Neuron (in vitro differentiated cells): Measurements from ENCODE around the gene MICALL2.

ENCODE experiments used
- H2AFZ ChIP-seq: one replicate; pipeline ENCODE4 v1.6.1; 2013; ENCODE audit warnings: low read depth, mild to moderate bottlenecking, inconsistent platforms, low read length, moderate library complexity
- H3K27me3 ChIP-seq: one replicate; pipeline ENCODE4 v1.6.1; 2013; ENCODE audit warnings: low read length; ENCODE audit not compliant: insufficient read depth
- H3K36me3 ChIP-seq: one replicate; pipeline ENCODE4 v1.6.1; 2013; ENCODE audit warnings: low read length; ENCODE audit not compliant: insufficient read depth
- H3K4me1 ChIP-seq: one replicate; pipeline ENCODE4 v1.6.1; 2013; ENCODE audit warnings: low read length; ENCODE audit not compliant: insufficient read depth
- H3K4me3 ChIP-seq: 2 replicates; pipeline ENCODE4 v1.5.1; 2013; ENCODE audit warnings: mild to moderate bottlenecking, low read length, moderate library complexity
- H3K9me3 ChIP-seq: one replicate; pipeline ENCODE4 v1.6.1; 2013; ENCODE audit warnings: low read length

The MICALL2 gene

DNA sequence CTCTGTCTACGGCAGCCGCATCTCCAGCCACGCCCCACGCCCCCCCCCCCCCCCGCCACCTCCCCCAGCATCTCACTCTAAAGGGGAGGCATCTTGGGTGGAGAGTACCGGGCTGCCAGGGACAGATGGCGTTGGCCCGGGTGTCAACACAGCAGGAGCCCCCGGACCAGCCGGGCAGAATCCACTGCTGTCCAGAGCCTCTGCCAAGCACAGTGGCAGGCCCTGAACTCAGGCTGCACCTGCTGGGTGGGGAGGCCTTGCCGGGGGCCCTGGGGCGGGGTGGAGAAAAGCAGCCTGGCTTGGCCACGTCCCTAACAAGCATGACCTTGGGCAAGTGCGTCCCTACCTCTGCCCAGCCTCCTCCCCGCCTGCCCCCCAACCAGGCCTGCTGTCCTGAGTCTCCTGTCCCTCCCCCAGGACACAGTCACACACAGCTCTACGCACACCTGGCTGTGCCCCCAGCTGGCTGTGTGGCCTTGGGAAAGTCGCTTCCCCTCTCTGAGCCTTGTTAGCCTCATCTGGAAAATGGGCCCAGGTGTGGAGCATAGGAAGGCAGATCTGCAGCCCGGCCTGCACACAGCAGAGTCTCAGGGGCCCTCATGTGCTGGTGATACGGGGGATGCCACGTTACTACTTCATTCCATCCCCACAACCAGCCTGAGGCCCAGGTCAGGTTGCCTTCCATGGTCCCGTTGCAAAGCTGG is 45.2 kb downstream of the MICALL2 start:
- H3K27me3 ChIP-seq: peaks cover 18% of the 10 kb centered on the region
- no peaks in the 10 kb centered on the region for H3K36me3 ChIP-seq
- no peak overlapping the region for H3K4me3 ChIP-seq

DNA sequence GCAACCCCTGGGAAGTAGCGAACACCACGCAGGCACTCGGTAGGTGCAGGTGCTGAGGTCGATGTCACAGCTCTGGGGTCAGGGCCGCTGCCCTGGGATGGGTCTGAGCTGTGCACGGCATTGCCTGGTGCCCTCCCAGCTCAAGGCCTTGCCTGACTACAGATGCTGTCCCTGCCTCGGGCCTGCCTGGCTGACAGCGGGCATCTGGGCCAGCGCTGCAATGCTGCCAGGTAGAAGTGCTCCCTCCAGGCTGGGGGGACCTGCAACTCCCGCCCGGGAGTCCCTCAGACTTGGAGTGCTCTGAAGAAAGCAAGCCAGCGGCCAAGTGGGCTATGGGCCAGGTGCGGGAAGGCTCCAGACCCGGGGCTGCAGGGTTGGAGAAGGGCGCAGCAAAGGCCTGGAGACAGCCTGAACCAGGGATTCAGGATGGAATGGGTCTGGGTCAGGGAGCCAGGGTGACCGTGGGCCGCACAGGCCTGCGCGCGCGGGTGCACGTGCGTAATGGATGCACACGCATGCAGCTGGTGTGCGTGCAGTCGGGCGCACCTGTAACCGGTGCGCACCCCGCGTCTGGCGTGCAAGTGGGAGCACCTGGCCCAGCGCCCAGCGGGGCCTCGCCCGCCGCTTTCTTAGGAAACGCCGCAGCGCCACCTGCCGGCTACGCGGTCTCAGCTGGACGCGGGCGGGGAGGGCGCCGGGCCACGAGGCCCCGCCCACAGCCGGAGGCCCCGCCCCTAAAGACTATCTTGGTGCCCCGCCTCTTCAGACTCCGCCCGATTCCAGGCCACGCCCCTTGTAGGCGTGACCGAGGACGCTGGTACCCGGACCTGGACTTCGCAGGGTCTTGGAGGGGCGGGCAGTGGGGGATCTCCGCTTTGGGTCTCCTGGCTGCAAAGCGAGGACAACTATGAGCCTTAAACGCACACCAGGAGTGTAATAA is 46.7 kb downstream of the MICALL2 start:
- no peaks in the 10 kb centered on the region for H3K9me3 ChIP-seq
- no peak overlapping the region for H3K4me3 ChIP-seq
- H3K27me3 ChIP-seq: peaks cover 32% of the 10 kb centered on the region
- no peaks in the 10 kb centered on the region for H3K36me3 ChIP-seq
- peaks cover 2% of the 10 kb centered on the region for H3K4me1 ChIP-seq
- no peak overlapping the region for H2AFZ ChIP-seq

More for the DNA sequence above, 45.2 kb downstream of the MICALL2 start:
- H3K9me3 ChIP-seq: no peaks in the 10 kb centered on the region
- H3K4me1 ChIP-seq: no peaks in the 10 kb centered on the region
- no peak overlapping the region for H2AFZ ChIP-seq

DNA sequence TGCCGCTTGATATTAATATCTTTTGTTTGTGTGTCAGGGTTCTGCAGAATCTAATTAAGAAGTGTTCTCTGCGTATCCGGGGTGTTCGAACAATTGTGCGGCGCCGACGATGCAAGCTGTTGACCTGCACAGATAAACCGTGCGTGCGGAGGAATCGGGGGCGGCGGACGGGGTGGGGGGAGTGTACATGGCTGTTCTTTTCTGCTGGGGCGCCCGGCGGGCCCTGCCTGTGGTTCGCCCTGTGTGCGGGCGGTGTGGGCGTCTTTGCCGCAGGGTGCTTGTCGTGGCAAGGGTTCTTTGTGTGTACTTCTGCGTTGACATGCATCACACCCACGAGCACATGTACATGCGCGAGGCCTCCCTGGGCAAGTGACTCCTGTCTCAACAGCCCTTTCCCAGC is 47.9 kb downstream of the MICALL2 start:
- no peaks in the 10 kb centered on the region for H3K9me3 ChIP-seq
- peaks cover 39% of the 10 kb centered on the region for H3K27me3 ChIP-seq
- no peak overlapping the region for H3K4me3 ChIP-seq
- no peaks in the 10 kb centered on the region for H3K36me3 ChIP-seq
- no peak overlapping the region for H2AFZ ChIP-seq
- peaks cover 4% of the 10 kb centered on the region for H3K4me1 ChIP-seq

DNA sequence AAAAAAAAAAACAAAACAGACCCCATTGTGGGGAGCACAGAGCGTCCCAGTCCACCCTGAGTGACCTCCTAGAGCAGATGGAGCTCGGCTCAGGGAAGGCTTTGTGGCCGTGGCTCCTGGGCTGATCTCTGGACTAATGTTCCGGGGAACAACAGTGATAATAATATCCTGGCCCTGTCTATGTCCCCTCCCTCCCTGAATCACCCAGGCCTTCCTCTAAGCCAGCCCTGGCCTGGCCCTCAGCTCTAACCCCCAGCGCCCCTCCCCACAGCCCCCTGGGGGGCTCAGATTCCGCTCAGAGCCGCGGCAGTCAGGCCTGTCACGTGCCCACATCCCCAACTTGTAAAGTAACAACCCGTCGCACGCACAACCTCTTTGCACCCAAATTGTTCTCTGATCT is 48.3 kb downstream of the MICALL2 start:
- H3K4me1 ChIP-seq: peaks cover 4% of the 10 kb centered on the region
- H3K9me3 ChIP-seq: no peaks in the 10 kb centered on the region
- peaks cover 42% of the 10 kb centered on the region for H3K27me3 ChIP-seq
- no peak overlapping the region for H2AFZ ChIP-seq
- H3K4me3 ChIP-seq: no peak overlapping the region
- no peaks in the 10 kb centered on the region for H3K36me3 ChIP-seq

DNA sequence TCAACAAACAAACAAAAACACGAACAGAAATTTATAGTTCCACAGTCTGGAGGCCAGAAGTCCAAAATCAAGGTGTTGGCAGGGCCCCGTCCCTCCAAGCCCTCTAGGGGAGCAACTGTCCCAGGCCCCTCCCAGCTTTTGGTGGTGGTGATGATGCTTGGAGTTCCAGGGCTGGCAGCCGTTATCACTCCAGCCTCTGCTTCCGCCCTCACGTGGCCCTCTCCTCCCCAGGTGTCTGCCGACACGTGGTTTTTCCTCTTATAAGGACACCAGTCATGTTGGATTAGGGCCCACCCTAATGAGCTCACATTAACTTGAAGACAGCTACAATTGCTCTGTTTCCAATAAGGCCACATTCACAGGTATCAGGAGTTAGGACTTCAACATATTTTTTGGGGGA is 49.7 kb downstream of the MICALL2 start:
- H3K27me3 ChIP-seq: peaks cover 47% of the 10 kb centered on the region
- H3K4me3 ChIP-seq: no peak overlapping the region
- no peak overlapping the region for H2AFZ ChIP-seq
- H3K36me3 ChIP-seq: no peaks in the 10 kb centered on the region
- peaks cover 4% of the 10 kb centered on the region for H3K4me1 ChIP-seq
- H3K9me3 ChIP-seq: no peaks in the 10 kb centered on the region

DNA sequence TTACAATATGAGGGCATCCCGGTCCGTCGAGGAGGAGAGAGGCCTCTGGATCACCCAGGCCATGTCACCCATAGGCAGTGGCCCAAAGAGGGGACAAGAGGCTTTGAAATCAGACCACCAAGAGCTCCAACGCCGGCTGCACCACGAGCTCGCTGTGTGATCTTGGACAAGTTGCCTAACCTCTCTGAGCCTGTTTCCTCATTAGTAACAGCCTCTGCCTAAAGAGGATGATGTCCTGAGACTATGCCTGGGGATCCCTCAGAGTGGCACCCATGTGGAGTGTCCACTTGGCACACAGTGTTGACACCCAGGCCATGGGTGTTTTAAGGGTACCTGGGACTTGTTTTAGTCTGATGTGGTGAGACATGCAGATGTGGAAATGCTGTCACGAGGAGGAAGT is 50.8 kb downstream of the MICALL2 start:
- H2AFZ ChIP-seq: no peak overlapping the region
- peaks cover 50% of the 10 kb centered on the region for H3K27me3 ChIP-seq
- H3K4me3 ChIP-seq: no peak overlapping the region
- no peaks in the 10 kb centered on the region for H3K9me3 ChIP-seq
- peaks cover 12% of the 10 kb centered on the region for H3K4me1 ChIP-seq
- H3K36me3 ChIP-seq: no peaks in the 10 kb centered on the region

DNA sequence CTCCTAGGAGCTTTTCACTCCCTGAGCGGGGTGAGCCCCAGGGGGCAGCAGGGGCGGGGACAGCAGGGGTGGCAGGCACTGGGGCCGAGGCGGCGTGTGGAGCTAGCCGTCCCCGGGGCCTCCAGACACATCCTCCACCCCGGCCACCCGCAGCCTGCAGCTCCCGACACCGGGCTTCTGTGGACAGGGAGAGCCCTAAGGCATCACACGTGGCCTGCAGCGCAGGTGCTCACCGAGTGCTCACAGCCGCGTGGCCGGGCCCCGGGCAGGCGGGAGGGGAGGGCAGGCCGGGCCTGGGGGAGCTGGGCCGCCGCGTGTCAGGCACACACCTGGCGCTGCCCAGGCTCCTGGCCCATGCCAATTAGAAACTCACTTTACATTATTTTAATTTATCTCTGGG is 51.4 kb downstream of the MICALL2 start:
- no peaks in the 10 kb centered on the region for H3K36me3 ChIP-seq
- peaks cover 54% of the 10 kb centered on the region for H3K27me3 ChIP-seq
- H3K9me3 ChIP-seq: no peaks in the 10 kb centered on the region
- H3K4me1 ChIP-seq: peaks cover 13% of the 10 kb centered on the region
- no peak overlapping the region for H3K4me3 ChIP-seq
- H2AFZ ChIP-seq: no peak overlapping the region

DNA sequence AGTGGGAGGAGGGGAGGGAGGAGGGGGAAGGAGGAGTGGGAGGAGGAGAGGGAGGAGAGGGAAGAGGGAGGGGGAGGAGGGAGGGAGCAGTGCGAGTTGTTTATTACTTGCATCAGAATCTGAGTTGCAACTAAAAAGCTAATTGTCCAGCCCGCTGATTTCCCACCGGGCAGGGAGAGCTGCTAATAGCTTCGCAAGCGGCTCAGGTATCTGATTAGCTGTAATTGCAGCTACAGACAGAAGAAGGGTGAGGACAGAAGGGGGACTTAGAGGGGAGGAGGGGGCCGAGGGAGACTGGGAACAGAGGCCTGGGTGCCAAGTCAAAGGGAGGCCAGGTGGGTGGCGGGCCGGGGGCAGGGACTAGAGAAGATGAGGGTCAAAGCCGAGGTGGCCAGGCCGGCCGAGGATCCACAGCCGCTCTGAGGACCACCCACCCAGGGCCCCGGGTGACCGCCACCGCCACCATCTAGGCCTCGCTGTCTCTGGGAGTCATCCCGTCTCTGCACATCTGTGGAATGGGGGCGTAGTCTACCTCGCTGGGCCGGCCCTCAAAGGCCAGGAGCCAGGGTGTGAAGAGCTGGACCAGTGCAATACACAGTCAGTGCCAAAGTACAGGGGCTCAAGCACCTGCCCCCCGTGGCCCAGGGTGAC is 54.2 kb downstream of the MICALL2 start:
- no peak overlapping the region for H3K4me3 ChIP-seq
- H3K36me3 ChIP-seq: no peaks in the 10 kb centered on the region
- peaks cover 13% of the 10 kb centered on the region for H3K4me1 ChIP-seq
- H2AFZ ChIP-seq: no peak overlapping the region
- peaks cover 47% of the 10 kb centered on the region for H3K27me3 ChIP-seq
- no peaks in the 10 kb centered on the region for H3K9me3 ChIP-seq

DNA sequence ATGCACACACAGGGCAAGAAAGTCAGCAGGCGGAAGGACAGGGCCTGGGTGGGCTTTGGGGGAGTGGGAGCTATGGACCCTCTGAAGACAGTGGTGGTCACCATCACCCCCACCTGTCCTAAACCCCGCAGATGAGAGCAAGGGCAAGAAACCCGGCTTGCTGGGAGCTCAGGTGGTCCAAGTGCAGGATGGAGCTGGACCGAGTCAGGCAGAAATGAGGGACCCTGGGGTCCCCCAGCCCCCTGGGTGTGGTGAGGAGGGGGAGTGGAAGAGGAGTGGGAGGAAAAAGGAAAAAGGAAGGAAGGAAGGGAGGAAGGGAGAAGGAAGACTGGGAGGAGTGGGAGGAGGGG is 54.8 kb downstream of the MICALL2 start:
- H3K36me3 ChIP-seq: no peaks in the 10 kb centered on the region
- no peaks in the 10 kb centered on the region for H3K9me3 ChIP-seq
- no peak overlapping the region for H2AFZ ChIP-seq
- H3K4me1 ChIP-seq: peaks cover 13% of the 10 kb centered on the region
- H3K27me3 ChIP-seq: peaks cover 43% of the 10 kb centered on the region
- no peak overlapping the region for H3K4me3 ChIP-seq

DNA sequence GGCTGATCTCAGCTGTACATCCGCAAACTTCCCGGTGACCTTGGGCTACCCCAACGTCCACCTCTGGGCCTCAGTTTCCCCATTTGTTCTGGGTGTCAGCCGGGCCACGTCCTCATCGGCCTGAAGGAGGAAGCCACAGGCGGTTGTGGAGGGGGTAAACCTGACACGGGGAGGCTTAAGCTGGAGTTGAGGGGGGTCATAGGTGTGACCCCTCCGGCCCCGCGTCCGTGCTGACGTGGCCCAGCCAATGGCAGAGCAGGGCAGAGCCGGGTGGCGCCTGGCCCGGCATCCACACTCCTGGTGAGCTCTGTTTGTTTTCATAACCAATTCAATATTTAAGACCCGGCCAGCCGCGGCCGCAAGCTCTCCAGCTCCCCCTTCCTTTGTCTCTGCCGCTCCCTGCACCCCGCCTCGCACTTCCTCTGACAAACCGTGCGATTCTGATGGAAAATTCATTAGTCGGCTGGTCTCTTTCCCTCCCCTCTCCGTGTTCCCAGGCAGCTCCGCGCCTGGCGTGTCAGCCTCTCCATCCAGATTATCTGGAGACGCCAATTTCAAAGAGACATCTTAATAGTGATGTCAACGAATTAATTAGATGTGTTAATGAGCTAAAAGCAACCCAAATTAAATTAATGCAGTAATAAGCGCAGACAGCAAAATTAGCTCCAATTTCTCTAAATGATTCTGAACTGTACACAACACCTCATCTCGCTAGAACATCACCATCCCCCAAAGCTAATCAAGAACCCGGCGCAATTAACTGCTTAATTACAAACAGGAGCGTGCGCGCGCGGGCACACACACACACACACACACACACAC is 55.4 kb downstream of the MICALL2 start:
- H3K27me3 ChIP-seq: peaks cover 37% of the 10 kb centered on the region
- H3K36me3 ChIP-seq: no peaks in the 10 kb centered on the region
- H3K4me3 ChIP-seq: no peak overlapping the region
- peaks cover 13% of the 10 kb centered on the region for H3K4me1 ChIP-seq
- no peaks in the 10 kb centered on the region for H3K9me3 ChIP-seq
- no peak overlapping the region for H2AFZ ChIP-seq

DNA sequence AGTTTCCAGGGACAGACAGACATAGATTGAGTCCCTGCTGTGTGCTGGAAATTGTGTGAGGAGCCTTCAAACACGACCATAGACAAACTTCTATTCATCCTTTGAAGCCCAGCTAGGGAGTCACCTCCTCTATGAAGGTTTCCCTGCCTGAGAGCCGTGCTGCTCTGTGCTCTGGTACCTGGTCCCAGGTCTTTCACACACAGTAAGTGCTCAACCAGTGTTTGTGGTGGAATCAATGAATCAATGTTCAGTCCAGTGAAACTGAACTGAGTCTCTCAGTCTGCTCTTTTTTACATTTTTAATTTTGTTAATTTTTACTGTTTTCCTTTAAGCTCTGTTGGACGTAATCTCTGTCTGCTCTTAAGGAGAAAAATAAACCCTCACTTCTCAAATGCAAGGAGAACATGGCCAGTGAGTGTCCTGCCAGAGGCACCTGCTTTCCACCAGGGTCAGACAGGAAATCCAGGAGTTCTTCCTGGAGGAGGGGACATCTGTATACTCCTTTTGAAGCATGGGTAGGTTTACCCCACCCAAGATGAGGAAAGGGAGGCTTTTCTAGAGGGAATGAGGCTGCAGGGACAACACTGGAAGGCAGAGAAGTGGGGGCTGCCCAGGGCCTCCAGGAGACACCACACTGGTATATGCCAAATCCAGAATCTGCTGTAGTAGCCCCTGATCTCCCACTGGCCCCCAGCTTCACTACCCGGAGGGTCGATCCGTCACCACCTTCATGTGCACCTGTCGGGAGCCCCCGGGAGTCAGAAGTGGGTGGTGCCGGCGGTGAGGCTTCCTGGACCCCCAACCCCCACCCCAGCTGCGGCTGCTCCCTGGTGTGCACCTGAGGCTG is 56.3 kb downstream of the MICALL2 start:
- H3K9me3 ChIP-seq: no peaks in the 10 kb centered on the region
- no peak overlapping the region for H2AFZ ChIP-seq
- peaks cover 30% of the 10 kb centered on the region for H3K27me3 ChIP-seq
- H3K4me3 ChIP-seq: no peak overlapping the region
- no peaks in the 10 kb centered on the region for H3K36me3 ChIP-seq
- H3K4me1 ChIP-seq: peaks cover 13% of the 10 kb centered on the region
